Activated gamma-delta T cell (primary cell): ENCODE results near the gene CATSPERB.
"Not testable (repeated sequence)": the region's sequence is repeated elsewhere in the genome, so short reads cannot be mapped to it uniquely, and the experiment has no call there.

ENCODE experiments used
- DNase-seq: peaks from one replicate; lab custom pipeline; 2025; lab: John Stamatoyannopoulos, UW

Gene CATSPERB

DNA sequence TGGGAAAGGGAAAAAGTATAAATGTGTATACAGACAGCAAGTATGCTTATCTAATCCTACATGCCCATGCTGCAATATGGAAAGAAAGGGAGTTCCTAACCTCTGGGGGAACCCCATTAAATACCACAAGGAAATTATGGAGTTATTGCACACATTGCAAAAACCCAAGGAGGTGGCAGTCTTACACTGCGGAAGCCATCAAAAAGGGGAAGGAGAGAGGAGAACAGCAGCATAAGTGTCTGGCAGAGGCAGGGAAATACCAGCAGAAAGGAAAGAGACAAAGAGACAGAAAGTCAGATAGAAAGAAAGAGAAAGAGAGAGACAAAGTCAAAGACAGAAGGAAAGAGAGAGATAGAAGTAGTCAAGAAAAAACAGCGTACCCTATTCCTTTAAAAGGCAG, 64.8 kb downstream of the CATSPERB start:
- not testable (repeated sequence) for DNase-seq

GRCh38 chr14:91660790-91661189, 71.1 kb downstream of the CATSPERB start:
- no peak for DNase-seq

- DNase-seq = no peak
These were observed 77.0 kb downstream of the CATSPERB start for GRCh38 chr14:91654836-91655235.

- no peak for DNase-seq
These were observed 78.4 kb downstream of the CATSPERB start for GRCh38 chr14:91653451-91653850.

DNA sequence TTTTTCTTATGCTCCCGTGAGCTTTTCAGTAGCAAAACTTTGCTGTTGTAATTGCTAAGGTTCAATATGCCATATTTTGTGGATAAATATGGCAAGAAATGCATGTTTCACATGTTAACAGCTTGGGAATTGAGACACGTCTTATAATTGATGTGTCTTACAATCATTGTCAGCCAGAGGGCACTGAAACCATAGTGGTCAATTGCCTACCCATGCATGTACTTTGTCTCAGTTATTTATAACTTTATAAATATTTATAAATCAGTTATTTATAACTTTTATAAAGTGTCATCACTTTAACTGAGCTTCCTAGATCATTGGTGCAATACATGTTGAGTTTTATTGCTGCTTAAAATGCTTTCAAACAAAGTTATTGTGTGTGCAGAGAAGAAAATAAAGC, 82.0 kb downstream of the CATSPERB start:
- no peak for DNase-seq

GRCh38 chr14:91647856-91648255, 84.0 kb downstream of the CATSPERB start:
- no peak for DNase-seq

- DNase-seq = no peak
These were observed 95.3 kb downstream of the CATSPERB start for GRCh38 chr14:91636604-91637003.

GRCh38 chr14:91624757-91625156, 107.1 kb downstream of the CATSPERB start:
- DNase-seq = no peak

DNA sequence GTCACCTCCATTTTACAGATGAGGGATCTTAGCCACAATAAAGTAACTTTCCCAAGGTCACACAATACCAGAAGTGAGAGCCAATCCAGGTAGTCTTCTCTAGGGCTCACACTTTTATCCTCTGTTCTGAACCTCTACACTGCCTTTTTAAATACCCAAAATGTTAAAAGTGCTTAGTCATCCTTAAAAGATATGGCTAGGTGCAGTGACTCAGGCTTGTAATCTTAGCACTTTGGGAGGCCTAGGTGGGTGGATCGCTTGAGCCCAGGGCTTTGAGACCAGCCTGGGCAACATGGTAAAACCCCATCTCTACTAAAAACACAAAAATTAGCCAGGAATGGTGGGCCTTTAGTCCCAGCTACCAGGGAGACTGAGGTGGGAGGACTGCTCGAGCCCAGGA, 117.7 kb downstream of the CATSPERB start:
- DNase-seq = no peak

DNA sequence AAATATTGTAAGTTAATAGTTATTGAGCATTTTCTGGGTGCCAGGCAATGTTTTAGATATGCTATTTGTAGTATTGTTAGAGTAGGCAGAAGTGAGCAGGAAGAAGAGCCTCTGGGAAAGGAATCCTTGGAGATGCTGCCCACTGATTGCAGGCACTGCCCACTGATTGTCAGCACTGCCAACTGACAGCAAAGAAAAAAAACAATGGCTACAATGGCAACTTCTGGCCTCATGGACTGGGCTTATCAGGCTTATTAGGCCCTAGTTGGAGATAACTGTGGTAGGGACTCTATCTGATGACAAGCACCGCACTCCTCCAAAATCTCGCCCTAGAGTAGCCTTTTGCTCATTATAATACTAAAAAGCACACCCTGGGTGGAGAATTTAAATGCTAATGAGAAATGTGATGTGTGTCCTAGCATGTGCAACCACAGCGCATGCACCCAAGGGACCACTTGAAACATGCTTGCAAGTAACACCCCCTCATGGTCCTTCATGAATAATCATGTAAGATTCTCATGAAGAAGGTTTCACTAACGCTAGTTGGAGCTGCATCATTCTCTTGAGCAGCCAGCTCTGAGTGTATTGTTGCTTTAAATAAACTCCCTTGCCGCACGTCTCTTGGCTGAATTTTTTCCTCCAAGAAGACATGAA, 118.3 kb downstream of the CATSPERB start:
- DNase-seq = no peak

- no peak for DNase-seq
These were observed 120.4 kb downstream of the CATSPERB start for GRCh38 chr14:91611528-91611927.

DNA sequence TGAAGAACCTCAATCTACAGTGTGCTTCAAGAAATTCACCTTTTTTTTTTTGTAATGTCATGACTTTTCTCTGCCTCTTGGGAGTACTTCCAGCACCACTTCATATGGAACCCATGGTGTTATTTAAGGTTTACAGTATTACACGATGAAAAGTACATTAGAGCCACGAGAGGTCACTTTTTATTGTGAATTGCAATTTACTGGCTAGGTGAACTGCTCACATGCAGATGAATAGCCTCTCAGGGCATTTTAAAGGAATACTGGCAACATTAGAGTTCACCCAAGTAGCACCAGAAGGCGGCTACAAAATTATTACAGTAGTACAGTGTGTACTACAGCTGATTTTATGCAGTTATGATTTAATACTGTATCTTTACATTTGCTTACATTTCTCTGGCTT, 122.7 kb downstream of the CATSPERB start:
- DNase-seq = no peak

- no peak for DNase-seq
These were observed 124.4 kb downstream of the CATSPERB start for GRCh38 chr14:91607322-91608047.

- no peak for DNase-seq
These were observed 125.0 kb downstream of the CATSPERB start for GRCh38 chr14:91606851-91607250.

DNA sequence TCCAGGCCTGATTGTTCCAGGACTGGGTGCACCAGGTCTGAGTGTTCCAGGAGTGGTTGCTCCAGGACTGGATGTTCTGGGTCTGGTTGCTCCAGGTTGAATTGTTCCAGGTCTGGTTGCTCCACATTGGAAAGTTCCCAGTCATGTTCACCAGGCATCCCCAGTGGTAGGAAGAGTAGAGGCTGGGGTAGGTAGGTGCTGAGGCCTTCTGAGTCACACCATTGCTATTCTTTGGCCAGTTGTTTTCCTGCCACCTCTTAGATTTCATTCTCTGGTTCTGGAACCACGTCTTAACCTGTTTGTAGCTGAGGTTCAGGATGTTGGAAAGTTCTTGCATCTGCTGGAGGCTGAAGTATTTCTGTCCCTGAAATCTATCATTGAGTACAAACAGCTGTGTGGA, 127.3 kb downstream of the CATSPERB start:
- not testable (repeated sequence) for DNase-seq

GRCh38 chr14:91599994-91600393, 131.9 kb downstream of the CATSPERB start:
- DNase-seq = no peak

DNA sequence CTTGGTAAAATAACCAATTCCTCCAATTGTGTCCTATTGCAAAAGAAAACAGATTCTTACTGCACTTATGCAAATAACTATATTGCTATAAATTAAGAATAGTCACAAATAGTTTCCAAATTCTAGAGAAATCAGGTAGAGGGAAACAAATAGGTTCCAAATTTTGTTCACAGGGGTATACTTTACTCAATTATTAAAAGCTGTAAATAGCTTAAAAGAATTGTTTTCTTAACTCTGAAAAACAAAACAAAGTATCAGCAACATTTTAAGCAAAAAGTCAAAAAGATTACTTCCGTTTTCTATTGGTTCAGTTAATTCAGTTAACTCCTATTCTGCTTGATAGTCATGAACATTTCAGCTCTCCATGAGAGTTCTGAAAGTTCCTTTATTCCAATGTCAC, 136.2 kb downstream of the CATSPERB start:
- no peak for DNase-seq

GRCh38 chr14:91593957-91594356, 137.9 kb downstream of the CATSPERB start:
- not testable (repeated sequence) for DNase-seq

- no peak for DNase-seq
These were observed 145.5 kb downstream of the CATSPERB start for GRCh38 chr14:91586410-91586809.

DNA sequence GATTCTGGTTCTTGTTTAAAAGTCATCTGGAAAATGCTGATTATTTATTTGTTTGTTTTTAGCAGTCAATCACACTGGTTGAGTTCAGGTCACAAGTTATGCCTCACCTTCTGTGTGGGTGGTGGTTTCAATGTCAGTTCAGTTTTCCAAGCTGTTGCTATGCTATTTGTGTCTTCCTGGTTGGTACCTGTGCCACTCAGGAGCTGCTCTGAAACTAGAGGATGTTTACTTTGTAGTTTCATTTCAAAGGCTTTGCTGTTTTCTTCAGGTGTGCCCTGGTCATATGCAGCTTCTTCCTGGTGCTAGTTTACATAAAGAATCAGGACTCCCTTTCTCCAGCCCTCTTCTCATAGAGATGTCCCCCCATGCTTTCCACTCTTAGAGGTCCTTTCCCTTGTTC, 146.0 kb downstream of the CATSPERB start:
- no peak for DNase-seq

DNA sequence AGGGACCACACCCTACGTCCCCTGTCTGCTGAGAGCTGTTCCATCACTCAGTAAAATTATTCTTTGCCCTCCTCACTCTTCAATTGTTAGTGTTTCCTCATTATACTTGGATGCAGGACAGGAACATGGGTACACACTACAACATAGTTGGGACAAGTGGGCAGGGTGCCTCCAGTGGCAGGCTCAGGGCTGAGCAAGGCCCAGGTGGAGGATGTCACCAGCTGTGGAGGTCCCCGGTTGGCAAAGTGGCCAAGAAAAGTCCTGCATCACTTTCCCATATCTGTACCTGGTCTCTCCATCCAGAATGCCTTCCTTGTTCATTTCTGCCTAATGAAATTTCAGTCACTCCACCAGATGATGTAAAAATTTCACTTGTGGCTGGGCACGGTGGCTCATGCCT, 149.1 kb downstream of the CATSPERB start:
- no peak for DNase-seq

GRCh38 chr14:91580876-91581577, 150.9 kb downstream of the CATSPERB start:
- no peak for DNase-seq

DNA sequence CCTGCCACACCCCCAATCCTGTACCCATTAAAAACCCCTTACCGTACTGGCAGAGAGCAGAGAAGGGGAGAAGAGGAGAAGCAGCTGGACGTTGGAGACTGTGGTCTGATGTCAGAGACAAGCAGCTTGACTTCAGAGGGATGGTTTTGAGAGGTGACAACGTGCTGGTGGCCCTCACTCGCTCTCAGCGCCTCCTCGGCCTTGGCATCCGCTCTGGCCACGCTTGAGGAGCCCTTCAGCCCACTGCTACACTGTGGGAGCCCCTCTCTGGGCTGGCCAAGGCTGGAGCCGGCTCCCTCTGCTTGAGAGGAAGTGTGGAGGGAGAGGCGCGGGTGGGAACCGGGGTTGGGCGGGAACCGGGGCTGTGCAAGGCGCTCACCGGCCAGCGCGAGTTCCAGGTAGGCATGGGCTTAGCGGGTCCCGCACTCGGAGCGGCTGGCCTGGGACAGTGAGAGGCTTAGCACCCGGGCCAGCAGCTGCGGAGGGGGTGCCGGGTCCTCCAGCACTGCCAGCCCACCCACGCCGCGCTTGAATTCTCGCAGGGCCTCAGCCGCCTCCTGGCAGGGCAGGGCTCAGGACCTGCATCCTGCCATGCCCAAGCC, 154.2 kb downstream of the CATSPERB start:
- no peak for DNase-seq
